Measurements from ENCODE around the gene MACROD1.

DNA sequence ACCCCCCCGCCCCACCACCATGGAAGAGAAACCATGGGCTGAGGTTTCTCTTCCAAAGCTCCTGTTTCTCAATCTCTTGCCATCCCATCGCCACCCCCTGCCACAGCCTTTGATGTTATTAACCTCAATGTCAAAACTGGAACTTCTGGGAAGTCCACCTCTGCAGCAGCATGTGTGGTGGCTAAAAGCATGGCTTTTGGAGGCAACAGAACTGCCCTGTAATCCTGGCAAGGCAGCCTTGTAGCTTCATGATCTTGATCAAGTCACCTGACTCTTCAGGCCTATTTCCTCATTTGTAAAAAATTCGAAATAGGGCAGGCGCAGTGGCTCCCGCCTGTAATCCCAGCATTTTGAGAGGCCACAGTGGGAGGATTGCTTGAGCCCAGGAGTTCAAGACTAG, 195.0 kb downstream of the MACROD1 start:
- TF ChIP-seq POLR2A (IDR thresholded peaks at IDR 0.05) = no peak
- no peak for TF ChIP-seq EP300 (IDR thresholded peaks at IDR 0.05)
